ENCODE results near the gene OMP.
"Not testable (repeated sequence)": the region's sequence is repeated elsewhere in the genome, so short reads cannot be mapped to it uniquely, and the experiment has no call there.

Gene OMP

GRCh38 chr11:77093056-77093891 lies 9.4 kb upstream of the OMP start:
- Histone ChIP-seq H3K4me1 (ENCODE audit: control insufficient read depth in 2 of 2, insufficient read depth in 2 of 2, low read length in 2 of 2) (peaks cover 52 to 57% of the 10 kb centered on the region in 2 donors), H3K36me3 (ENCODE audit: control insufficient read depth in 2 of 2, insufficient read depth in 2 of 2, low read length in 2 of 2) (peaks cover 27 to 31% of the 10 kb centered on the region in 2 donors)

GRCh38 chr11:77093987-77094840 lies 8.4 kb upstream of the OMP start:
- peaks cover 43 to 47% of the 10 kb centered on the region in 2 donors for H3K4me1 ChIP-seq (ENCODE audit: control insufficient read depth in 2 of 2, insufficient read depth in 2 of 2, low read length in 2 of 2)
- peaks cover 25 to 27% of the 10 kb centered on the region in 2 donors for H3K36me3 ChIP-seq (ENCODE audit: control insufficient read depth in 2 of 2, insufficient read depth in 2 of 2, low read length in 2 of 2)
- no peaks in the 10 kb centered on the region for H3K9me3 ChIP-seq (ENCODE audit: control insufficient read depth in 2 of 2, low read length in 2 of 2)
- H3K9ac ChIP-seq (ENCODE audit: low read depth in 1 of 2, low read length in 2 of 2), result peak overlapping the region in 1 of 2 donors; percentile 67
- peak overlapping the region; percentile 91 to 94 for H3K27ac ChIP-seq (ENCODE audit: low read depth in 2 of 2, low read length in 2 of 2)
- H3K4me3 ChIP-seq (ENCODE audit: low read length in 2 of 2), result no peak overlapping the region
- no peaks in the 10 kb centered on the region for H3K27me3 ChIP-seq (ENCODE audit: control insufficient read depth in 2 of 2, insufficient read depth in 2 of 2, low read length in 2 of 2)

More at GRCh38 chr11:77093056-77093891, 9.4 kb upstream of the OMP start:
- H3K27ac ChIP-seq (ENCODE audit: low read depth in 2 of 2, low read length in 2 of 2), result no peak overlapping the region
- no peak overlapping the region for H3K4me3 ChIP-seq (ENCODE audit: low read length in 2 of 2)
- no peaks in the 10 kb centered on the region for H3K9me3 ChIP-seq (ENCODE audit: control insufficient read depth in 2 of 2, low read length in 2 of 2)
- no peaks in the 10 kb centered on the region for H3K27me3 ChIP-seq (ENCODE audit: control insufficient read depth in 2 of 2, insufficient read depth in 2 of 2, low read length in 2 of 2)
- H3K9ac ChIP-seq (ENCODE audit: low read depth in 1 of 2, low read length in 2 of 2), result no peak overlapping the region

GRCh38 chr11:77094841-77095365 lies 7.7 kb upstream of the OMP start:
- no peak overlapping the region for H3K4me3 ChIP-seq (ENCODE audit: low read length in 2 of 2)
- H3K9ac ChIP-seq (ENCODE audit: low read depth in 1 of 2, low read length in 2 of 2), result peak overlapping the region; percentile 49 to 67

GRCh38 chr11:77095551-77096490 lies 6.8 kb upstream of the OMP start:
- peak overlapping the region; percentile 49 to 74 for H3K9ac ChIP-seq (ENCODE audit: low read depth in 1 of 2, low read length in 2 of 2)
- no peak overlapping the region for H3K4me3 ChIP-seq (ENCODE audit: low read length in 2 of 2)
- H3K4me1 ChIP-seq (ENCODE audit: control insufficient read depth in 2 of 2, insufficient read depth in 2 of 2, low read length in 2 of 2), result peaks cover 31 to 33% of the 10 kb centered on the region in 2 donors
- peaks cover 21 to 25% of the 10 kb centered on the region in 2 donors for H3K36me3 ChIP-seq (ENCODE audit: control insufficient read depth in 2 of 2, insufficient read depth in 2 of 2, low read length in 2 of 2)
- peak overlapping the region; percentile 92 to 95 for H3K27ac ChIP-seq (ENCODE audit: low read depth in 2 of 2, low read length in 2 of 2)
- H3K27me3 ChIP-seq (ENCODE audit: control insufficient read depth in 2 of 2, insufficient read depth in 2 of 2, low read length in 2 of 2), result no peaks in the 10 kb centered on the region
- no peaks in the 10 kb centered on the region for H3K9me3 ChIP-seq (ENCODE audit: control insufficient read depth in 2 of 2, low read length in 2 of 2)

More at GRCh38 chr11:77094841-77095365, 7.7 kb upstream of the OMP start:
- no peaks in the 10 kb centered on the region for H3K9me3 ChIP-seq (ENCODE audit: control insufficient read depth in 2 of 2, low read length in 2 of 2)
- H3K4me1 ChIP-seq (ENCODE audit: control insufficient read depth in 2 of 2, insufficient read depth in 2 of 2, low read length in 2 of 2), result peaks cover 39 to 42% of the 10 kb centered on the region in 2 donors
- no peaks in the 10 kb centered on the region for H3K27me3 ChIP-seq (ENCODE audit: control insufficient read depth in 2 of 2, insufficient read depth in 2 of 2, low read length in 2 of 2)
- peaks cover 22 to 27% of the 10 kb centered on the region in 2 donors for H3K36me3 ChIP-seq (ENCODE audit: control insufficient read depth in 2 of 2, insufficient read depth in 2 of 2, low read length in 2 of 2)
- H3K27ac ChIP-seq (ENCODE audit: low read depth in 2 of 2, low read length in 2 of 2), result peak overlapping the region; percentile 91 to 94

DNA sequence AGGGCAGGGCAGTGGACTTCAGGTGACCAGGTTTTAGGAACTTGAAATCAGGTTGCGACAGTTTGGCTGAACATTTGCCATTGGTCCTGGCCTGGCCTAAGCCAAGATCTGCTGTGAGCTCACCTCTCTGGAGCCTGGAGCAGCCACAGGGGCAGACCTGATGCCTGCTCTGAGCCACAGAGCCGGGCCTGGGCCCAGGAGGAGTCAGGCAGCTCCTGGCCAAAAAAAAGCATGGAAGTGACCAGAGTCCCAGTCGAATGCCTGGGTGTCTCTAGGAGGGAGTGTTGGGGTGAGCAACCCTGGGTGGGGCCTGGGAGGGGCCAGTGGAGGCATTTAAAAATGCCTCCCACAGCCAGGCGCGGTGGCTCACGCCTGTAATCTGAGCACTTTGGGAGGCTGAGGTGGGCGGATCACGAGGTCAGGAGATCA lies 6.0 kb upstream of the OMP start:
- Histone ChIP-seq H3K27me3 (ENCODE audit: control insufficient read depth in 2 of 2, insufficient read depth in 2 of 2, low read length in 2 of 2) (no peaks in the 10 kb centered on the region), H3K4me3 (ENCODE audit: low read length in 2 of 2) (no peak overlapping the region), H3K36me3 (ENCODE audit: control insufficient read depth in 2 of 2, insufficient read depth in 2 of 2, low read length in 2 of 2) (peaks cover 23 to 27% of the 10 kb centered on the region in 2 donors), H3K4me1 (ENCODE audit: control insufficient read depth in 2 of 2, insufficient read depth in 2 of 2, low read length in 2 of 2) (peaks cover 25 to 26% of the 10 kb centered on the region in 2 donors), H3K27ac (ENCODE audit: low read depth in 2 of 2, low read length in 2 of 2) (peak overlapping the region; percentile 92 to 95), H3K9me3 (ENCODE audit: control insufficient read depth in 2 of 2, low read length in 2 of 2) (no peaks in the 10 kb centered on the region), H3K9ac (ENCODE audit: low read depth in 1 of 2, low read length in 2 of 2) (peak overlapping the region; percentile 32 to 74)

DNA sequence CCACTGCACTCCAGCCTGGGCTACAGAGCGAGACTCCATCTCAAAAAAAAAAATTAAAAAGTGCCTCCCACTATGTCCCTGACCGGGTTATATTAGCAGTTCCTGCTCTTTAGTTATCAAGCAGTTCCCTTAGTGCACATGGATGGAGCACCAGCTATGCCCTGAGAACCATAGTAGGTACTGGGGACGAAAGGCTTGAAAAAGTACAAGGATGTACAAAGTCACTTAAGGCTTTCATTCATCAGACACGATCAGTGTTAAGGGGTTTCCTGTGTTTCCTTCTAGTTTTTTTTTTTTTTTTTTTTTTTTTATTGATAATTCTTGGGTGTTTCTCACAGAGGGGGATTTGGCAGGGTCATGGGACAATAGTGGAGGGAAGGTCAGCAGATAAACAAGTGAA lies 5.5 kb upstream of the OMP start:
- not testable (repeated sequence) for H3K27me3 ChIP-seq (ENCODE audit: control insufficient read depth in 2 of 2, insufficient read depth in 2 of 2, low read length in 2 of 2); H3K9me3 ChIP-seq (ENCODE audit: control insufficient read depth in 2 of 2, low read length in 2 of 2); H3K9ac ChIP-seq (ENCODE audit: low read depth in 1 of 2, low read length in 2 of 2); H3K4me3 ChIP-seq (ENCODE audit: low read length in 2 of 2); H3K27ac ChIP-seq (ENCODE audit: low read depth in 2 of 2, low read length in 2 of 2)
- Histone ChIP-seq H3K4me1 (ENCODE audit: control insufficient read depth in 2 of 2, insufficient read depth in 2 of 2, low read length in 2 of 2) (peaks cover 25 to 26% of the 10 kb centered on the region in 2 donors), H3K36me3 (ENCODE audit: control insufficient read depth in 2 of 2, insufficient read depth in 2 of 2, low read length in 2 of 2) (peaks cover 27% of the 10 kb centered on the region in 2 donors)

DNA sequence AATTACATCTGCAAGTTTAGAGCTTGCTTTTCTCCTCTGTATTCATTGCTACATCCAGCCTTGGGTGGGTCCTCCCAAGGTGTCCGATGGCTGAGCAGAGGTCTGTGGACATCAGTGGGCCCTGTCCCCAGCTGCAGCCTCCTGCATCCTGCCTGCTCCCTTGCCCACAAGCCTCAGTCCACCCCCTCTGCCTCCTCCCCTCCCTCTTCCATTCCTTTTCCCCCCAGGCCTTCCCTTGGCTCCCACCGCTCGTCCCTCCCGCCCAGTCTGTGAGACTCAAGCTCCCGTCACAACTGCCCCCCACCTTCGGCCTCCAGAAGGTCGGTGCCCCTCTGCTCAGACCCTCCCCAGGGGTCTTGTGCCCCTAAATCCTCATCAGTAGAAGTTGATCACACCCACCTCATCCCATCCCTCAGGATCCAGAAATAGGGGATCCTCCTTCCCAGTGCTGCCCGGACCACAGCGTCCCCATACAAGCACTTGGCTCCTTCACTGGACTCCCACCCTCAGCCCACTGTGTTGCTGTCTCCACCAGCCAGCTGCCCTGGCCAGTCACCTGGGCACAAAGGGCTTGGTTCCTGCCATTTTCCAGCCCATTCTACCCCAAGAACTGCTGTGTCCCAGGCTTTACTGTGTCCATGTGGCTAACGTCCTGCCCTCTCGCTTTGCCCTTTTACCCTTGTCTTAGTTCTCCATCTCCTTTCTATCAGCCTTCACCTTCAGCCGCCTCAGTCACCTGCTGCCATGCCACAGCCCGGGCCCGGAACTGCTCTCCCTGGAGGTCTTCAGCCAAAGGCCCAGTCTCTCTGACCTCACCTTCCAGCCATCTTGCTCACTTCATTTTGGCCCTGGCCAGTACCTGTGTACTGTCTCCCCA lies 2.2 kb upstream of the OMP start:
- no peaks in the 10 kb centered on the region for H3K9me3 ChIP-seq (ENCODE audit: control insufficient read depth in 2 of 2, low read length in 2 of 2)
- H3K9ac ChIP-seq (ENCODE audit: low read depth in 1 of 2, low read length in 2 of 2), result no peak overlapping the region
- peaks cover 27 to 31% of the 10 kb centered on the region in 2 donors for H3K36me3 ChIP-seq (ENCODE audit: control insufficient read depth in 2 of 2, insufficient read depth in 2 of 2, low read length in 2 of 2)
- no peak overlapping the region for H3K4me3 ChIP-seq (ENCODE audit: low read length in 2 of 2)
- H3K4me1 ChIP-seq (ENCODE audit: control insufficient read depth in 2 of 2, insufficient read depth in 2 of 2, low read length in 2 of 2), result peaks cover 21 to 24% of the 10 kb centered on the region in 2 donors
- no peak overlapping the region for H3K27ac ChIP-seq (ENCODE audit: low read depth in 2 of 2, low read length in 2 of 2)
- H3K27me3 ChIP-seq (ENCODE audit: control insufficient read depth in 2 of 2, insufficient read depth in 2 of 2, low read length in 2 of 2), result no peaks in the 10 kb centered on the region

- H3K27me3 ChIP-seq (ENCODE audit: control insufficient read depth in 2 of 2, insufficient read depth in 2 of 2, low read length in 2 of 2), result no peaks in the 10 kb centered on the region
- H3K4me3 ChIP-seq (ENCODE audit: low read length in 2 of 2), result no peak overlapping the region
- H3K27ac ChIP-seq (ENCODE audit: low read depth in 2 of 2, low read length in 2 of 2), result no peak overlapping the region
- no peaks in the 10 kb centered on the region for H3K9me3 ChIP-seq (ENCODE audit: control insufficient read depth in 2 of 2, low read length in 2 of 2)
- H3K4me1 ChIP-seq (ENCODE audit: control insufficient read depth in 2 of 2, insufficient read depth in 2 of 2, low read length in 2 of 2), result peaks cover 16 to 24% of the 10 kb centered on the region in 2 donors
- peaks cover 27 to 31% of the 10 kb centered on the region in 2 donors for H3K36me3 ChIP-seq (ENCODE audit: control insufficient read depth in 2 of 2, insufficient read depth in 2 of 2, low read length in 2 of 2)
- H3K9ac ChIP-seq (ENCODE audit: low read depth in 1 of 2, low read length in 2 of 2), result no peak overlapping the region
These were observed 1.6 kb upstream of the OMP start for GRCh38 chr11:77101043-77101537.

Data from mucosa of rectum (tissue), 2 donors.